IMR-90 (cell line): ENCODE results near the gene PCDHGB1. TPM values are rescaled to one million over a fixed set of nuclear protein-coding genes. Genes with fewer than 3 reads are reported as not detected.

Experiments used
- ATAC-seq: fragments of 200-7000 bp; cut with Tn5 transposase; 2 replicates; pipeline ENCODE4 v1.9.1; 2020; ENCODE audit warnings: low read depth, mild to moderate bottlenecking, moderate library complexity
- BruUV-seq: library from RNA; stranded (reverse); fragments of 400-500 nt; replicated peaks from 2 replicates; lab custom pipeline; 2021; lab: Mats Ljungman, UMichigan
- CTCF ChIA-PET: fragments of 300-600 bp; formaldehyde crosslinking; extraction: SDS; loops from one replicate; lab custom pipeline; 2021; ENCODE audit warnings: antibody characterized with exemption; lab: Yijun Ruan, JAX
- POLR2A ChIA-PET: fragments of 300-600 bp; sonication (Branson Sonifier 250); formaldehyde crosslinking; loops from one replicate; lab custom pipeline; 2022; ENCODE audit warnings: antibody characterized with exemption; ENCODE audit not compliant: unreplicated experiment; lab: Charles Lee
- DNase-seq: peaks from one replicate; pipeline ENCODE4 v3.0.0; 2013
- H2AFZ ChIP-seq: replicated peaks from 2 replicates; pipeline ENCODE3; 2013; ENCODE audit warnings: low read length, mild to moderate bottlenecking; ENCODE audit not compliant: poor library complexity
- H2AK5ac ChIP-seq: 2 replicates; pipeline ENCODE4 v1.6.1; 2013; ENCODE audit warnings: low read depth, low read length, inconsistent platforms
- H2AK9ac ChIP-seq: replicated peaks from 2 replicates; pipeline ENCODE3; 2013; ENCODE audit warnings: mild to moderate bottlenecking, low read depth, low read length, moderate library complexity; ENCODE audit not compliant: poor library complexity
- H2BK120ac ChIP-seq: 2 replicates; pipeline ENCODE4 v1.6.1; 2013; ENCODE audit warnings: low read depth, low read length, inconsistent platforms
- H2BK15ac ChIP-seq: 3 replicates; pipeline ENCODE4 v1.6.1; 2013; ENCODE audit warnings: low read depth, low read length, inconsistent platforms
- H2BK20ac ChIP-seq: 2 replicates; pipeline ENCODE4 v1.6.1; 2013; ENCODE audit warnings: low read depth, mild to moderate bottlenecking, inconsistent platforms, low read length, moderate library complexity
- H2BK5ac ChIP-seq: 2 replicates; pipeline ENCODE4 v1.6.1; 2013; ENCODE audit warnings: mild to moderate bottlenecking, low read depth, low read length, inconsistent platforms; ENCODE audit not compliant: poor library complexity, severe bottlenecking
- H3K14ac ChIP-seq: replicated peaks from 2 replicates; pipeline ENCODE4 v1.6.1; 2013; ENCODE audit warnings: low read depth, low read length, inconsistent platforms
- H3K18ac ChIP-seq: 2 replicates; pipeline ENCODE4 v1.6.1; 2013; ENCODE audit warnings: low read depth, low read length, control low read depth
- H3K23ac ChIP-seq: 2 replicates; pipeline ENCODE4 v1.6.1; 2013; ENCODE audit warnings: low read depth, low read length, inconsistent platforms
- H3K27ac ChIP-seq: 2 replicates; pipeline ENCODE4 v1.5.1; 2013; ENCODE audit warnings: mild to moderate bottlenecking, control low read depth, low read length; ENCODE audit not compliant: insufficient read depth
- H3K27me3 ChIP-seq: 2 replicates; pipeline ENCODE4 v1.6.1; 2013; ENCODE audit warnings: low read length; ENCODE audit not compliant: control insufficient read depth, insufficient read depth
- H3K36me3 ChIP-seq: 2 replicates; pipeline ENCODE4 v1.6.1; 2013; ENCODE audit warnings: low read length, mixed read lengths; ENCODE audit not compliant: control insufficient read depth, insufficient read depth
- H3K4ac ChIP-seq: 2 replicates; pipeline ENCODE4 v1.6.1; 2013; ENCODE audit warnings: low read depth, low read length, inconsistent platforms
- H3K4me1 ChIP-seq: 2 replicates; pipeline ENCODE4 v1.6.1; 2013; ENCODE audit warnings: low read length, mixed read lengths; ENCODE audit not compliant: control insufficient read depth, insufficient read depth
- H3K4me2 ChIP-seq: 2 replicates; pipeline ENCODE4 v1.6.1; 2013; ENCODE audit warnings: low read depth, mild to moderate bottlenecking, control low read depth, low read length, moderate library complexity
- H3K4me3 ChIP-seq: 2 replicates; pipeline ENCODE4 v1.5.1; 2013; ENCODE audit warnings: low read depth, mild to moderate bottlenecking, control low read depth, low read length, moderate library complexity; ENCODE audit not compliant: insufficient read depth
- H3K56ac ChIP-seq: 2 replicates; pipeline ENCODE4 v1.6.1; 2013; ENCODE audit warnings: low read length, inconsistent platforms; ENCODE audit not compliant: insufficient read depth; ENCODE audit errors: extremely low read depth
- H3K79me1 ChIP-seq, 2 experiments: 2 replicates each; pipeline ENCODE4 v1.6.1; 2013; ENCODE audit warnings: low read length in 2 of 2, inconsistent platforms in 1 of 2, low read depth in 1 of 2
- H3K9ac ChIP-seq: 2 replicates; pipeline ENCODE4 v1.6.1; 2013; ENCODE audit warnings: low read depth, low read length, control low read depth
- H3K9me1 ChIP-seq: 2 replicates; pipeline ENCODE4 v1.6.1; 2013; ENCODE audit warnings: low read length, inconsistent platforms; ENCODE audit not compliant: insufficient read depth
- H3K9me3 ChIP-seq: 2 replicates; pipeline ENCODE4 v1.6.1; 2013; ENCODE audit warnings: low read length; ENCODE audit not compliant: control insufficient read depth, insufficient read depth
- H4K20me1 ChIP-seq: 2 replicates; pipeline ENCODE4 v1.6.1; 2013; ENCODE audit warnings: low read length, inconsistent platforms; ENCODE audit not compliant: insufficient read depth
- H4K5ac ChIP-seq: 2 replicates; pipeline ENCODE4 v1.6.1; 2013; ENCODE audit warnings: mild to moderate bottlenecking, low read depth, low read length, control low read depth
- H4K8ac ChIP-seq, 2 experiments: 2 replicates each; pipeline ENCODE4 v1.6.1; 2013; ENCODE audit warnings: low read depth in 2 of 2, low read length in 2 of 2, control low read depth in 1 of 2, inconsistent platforms in 1 of 2
- H4K91ac ChIP-seq: 2 replicates; pipeline ENCODE4 v1.6.1; 2013; ENCODE audit warnings: low read depth, low read length, inconsistent platforms; ENCODE audit not compliant: insufficient read depth
- CEBPB ChIP-seq: IDR thresholded peaks from 2 replicates; pipeline ENCODE4 v1.6.1; 2012; ENCODE audit warnings: low read depth, low read length, improper control_type of control experiment
- CHD1 ChIP-seq: IDR thresholded peaks from 2 replicates; pipeline ENCODE4 v1.6.1; 2012; ENCODE audit warnings: low read depth, low read length, improper control_type of control experiment
- FOS ChIP-seq: fragments of 150-350 bp; IDR thresholded peaks from 2 replicates; pipeline ENCODE4 v1.6.1; 2016; ENCODE audit warnings: low read depth, low read length
- MAFK ChIP-seq: IDR thresholded peaks from 2 replicates; pipeline ENCODE4 v1.6.1; 2012; ENCODE audit warnings: low read depth, low read length, improper control_type of control experiment
- MAZ ChIP-seq: IDR thresholded peaks from 2 replicates; pipeline ENCODE4 v1.6.1; 2012; ENCODE audit warnings: low read depth, mild to moderate bottlenecking, low read length, improper control_type of control experiment, moderate library complexity, borderline replicate concordance
- NFE2L2 ChIP-seq: fragments of 150-350 bp; IDR thresholded peaks from 2 replicates; pipeline ENCODE4 v1.6.1; 2016; ENCODE audit warnings: low read depth, mild to moderate bottlenecking, low read length
- POLR2A ChIP-seq: IDR thresholded peaks from 2 replicates; pipeline ENCODE4 v1.6.1; 2012; ENCODE audit warnings: mild to moderate bottlenecking, low read depth, low read length
- RCOR1 ChIP-seq: IDR thresholded peaks from 2 replicates; pipeline ENCODE4 v1.6.1; 2012; ENCODE audit warnings: mild to moderate bottlenecking, low read length, improper control_type of control experiment; ENCODE audit not compliant: insufficient replicate concordance
- RFX5 ChIP-seq: IDR thresholded peaks from 2 replicates; pipeline ENCODE4 v1.8.0; 2012; ENCODE audit warnings: low read depth, mild to moderate bottlenecking, low read length, moderate library complexity
- SMC3 ChIP-seq: fragments of 150-350 bp; IDR thresholded peaks from 2 replicates; pipeline ENCODE4 v1.6.1; 2016; ENCODE audit warnings: low read depth, mild to moderate bottlenecking, antibody characterized with exemption, low read length, moderate library complexity
- dilution Hi-C: fragments of 300-500 bp; cut with HindIII; formaldehyde crosslinking; loops from one replicate; pipeline ENCODE4 v1.14.3; 2018; ENCODE audit warnings: low sequenced_read_pairs; ENCODE audit not compliant: unreplicated experiment
- in situ Hi-C: fragments of 300-500 bp; cut with MboI; formaldehyde crosslinking; loops from 3 replicates; pipeline ENCODE4 v1.14.3; 2019; ENCODE audit warnings: low sequenced_read_pairs, inconsistent platforms, mixed read lengths
- intact Hi-C: fragments of 100-400 bp; cut with micrococcal nuclease; formaldehyde crosslinking; loops from 2 replicates; pipeline ENCODE4 v1.10.0; 2022
- polyA plus RNA-seq, 3 experiments: library from polyadenylated mRNA; depleted of rRNA; stranded (reverse); fragments of >200 nt; gene quantifications; 2 replicates each; pipeline ENCODE4 v1.2.3, GENCODE V29; 2012; ENCODE audit warnings: low replicate concordance in 1 of 3
- total RNA-seq: library from RNA; depleted of rRNA; stranded (reverse); fragments of >200 nt; gene quantifications from 2 replicates; pipeline ENCODE4 v1.2.3, GENCODE V29; 2012
- TF ChIP-seq, protein P1 (sequence below): fragments of 150-350 bp; IDR thresholded peaks from 2 replicates; pipeline ENCODE4 v1.6.1; 2016; ENCODE audit warnings: low read depth, mild to moderate bottlenecking, low read length, moderate library complexity, borderline replicate concordance
- TF ChIP-seq, protein P2 (sequence below): conservative IDR thresholded peaks from 2 replicates; pipeline ENCODE4 v1.5.1; 2012; ENCODE audit warnings: mild to moderate bottlenecking, low read depth, low read length, improper control_type of control experiment
- TF ChIP-seq, protein P3 (sequence below): fragments of 150-350 bp; IDR thresholded peaks from 2 replicates; pipeline ENCODE4 v1.6.1; 2017; ENCODE audit warnings: mild to moderate bottlenecking, antibody characterized with exemption, low read length, low read depth

PCDHGB1 gene
- total and polyA plus RNA-seq, 2 of the 4 experiments (the other 2 are of a cell fraction) = 1.9 to 3.6 TPM

DNA sequence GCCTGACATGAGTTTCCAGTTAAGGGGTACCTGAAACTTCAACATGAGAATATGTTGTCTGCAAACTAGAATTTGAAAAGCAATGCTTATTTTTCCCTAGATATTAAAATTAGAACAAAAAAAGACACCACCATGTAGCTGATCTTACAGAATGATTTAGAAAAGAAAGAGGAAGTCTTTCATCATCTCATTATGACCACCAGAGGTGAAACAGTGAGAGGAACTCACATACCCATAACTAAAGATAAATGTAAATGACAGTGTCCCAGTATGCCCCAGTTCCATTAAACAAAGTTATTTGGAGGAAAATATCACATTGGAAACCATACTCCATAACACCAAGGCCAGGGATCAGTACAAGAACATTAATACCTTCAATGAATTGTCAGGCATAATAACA is 36.2 kb upstream of the PCDHGB1 start:
- Histone ChIP-seq H3K9me3 (peaks cover 42% of the 10 kb centered on the region), H2BK15ac (no peak overlapping the region), H4K20me1 (no peaks in the 10 kb centered on the region), H3K27ac (no peak overlapping the region), H3K79me1 (peaks cover 6% of the 10 kb centered on the region in 2 experiments; a peak in 3 of 4 replicates), H3K4me3 (no peak overlapping the region), H2AK9ac (no peak overlapping the region), H2AFZ (no peak overlapping the region), H2AK5ac (no peak overlapping the region), H3K36me3 (peaks cover 5% of the 10 kb centered on the region), H3K56ac (no peak overlapping the region), H2BK5ac (no peak overlapping the region), H2BK20ac (no peak overlapping the region), H3K9me1 (no peaks in the 10 kb centered on the region), H3K23ac (no peak overlapping the region), H3K4ac (no peak overlapping the region), H2BK120ac (no peak overlapping the region), H3K18ac (no peak overlapping the region), H4K5ac (no peak overlapping the region), H4K8ac (no peak overlapping the region), H3K9ac (no peak overlapping the region), H3K4me1 (no peaks in the 10 kb centered on the region), H3K14ac (no peak overlapping the region), H4K91ac (no peak overlapping the region), H3K27me3 (no peaks in the 10 kb centered on the region), H3K4me2 (no peak overlapping the region)
- ChIA-PET POLR2A (no interaction called here), CTCF (no interaction called here)
- DNase-seq (no peak), ATAC-seq (no peak)
- intact Hi-C loops = no loop called here
- no TSS peak for BruUV-seq
- TF ChIP-seq POLR2A (no peak), MAFK (no peak), MAZ (no peak), SMC3 (no peak), NFE2L2 (no peak), CHD1 (no peak), RCOR1 (no peak), CEBPB (no peak), RFX5 (no peak), FOS (no peak)
- TF ChIP-seq, protein P1, sequence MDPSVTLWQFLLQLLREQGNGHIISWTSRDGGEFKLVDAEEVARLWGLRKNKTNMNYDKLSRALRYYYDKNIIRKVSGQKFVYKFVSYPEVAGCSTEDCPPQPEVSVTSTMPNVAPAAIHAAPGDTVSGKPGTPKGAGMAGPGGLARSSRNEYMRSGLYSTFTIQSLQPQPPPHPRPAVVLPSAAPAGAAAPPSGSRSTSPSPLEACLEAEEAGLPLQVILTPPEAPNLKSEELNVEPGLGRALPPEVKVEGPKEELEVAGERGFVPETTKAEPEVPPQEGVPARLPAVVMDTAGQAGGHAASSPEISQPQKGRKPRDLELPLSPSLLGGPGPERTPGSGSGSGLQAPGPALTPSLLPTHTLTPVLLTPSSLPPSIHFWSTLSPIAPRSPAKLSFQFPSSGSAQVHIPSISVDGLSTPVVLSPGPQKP = no peak
- TF ChIP-seq, protein P2, sequence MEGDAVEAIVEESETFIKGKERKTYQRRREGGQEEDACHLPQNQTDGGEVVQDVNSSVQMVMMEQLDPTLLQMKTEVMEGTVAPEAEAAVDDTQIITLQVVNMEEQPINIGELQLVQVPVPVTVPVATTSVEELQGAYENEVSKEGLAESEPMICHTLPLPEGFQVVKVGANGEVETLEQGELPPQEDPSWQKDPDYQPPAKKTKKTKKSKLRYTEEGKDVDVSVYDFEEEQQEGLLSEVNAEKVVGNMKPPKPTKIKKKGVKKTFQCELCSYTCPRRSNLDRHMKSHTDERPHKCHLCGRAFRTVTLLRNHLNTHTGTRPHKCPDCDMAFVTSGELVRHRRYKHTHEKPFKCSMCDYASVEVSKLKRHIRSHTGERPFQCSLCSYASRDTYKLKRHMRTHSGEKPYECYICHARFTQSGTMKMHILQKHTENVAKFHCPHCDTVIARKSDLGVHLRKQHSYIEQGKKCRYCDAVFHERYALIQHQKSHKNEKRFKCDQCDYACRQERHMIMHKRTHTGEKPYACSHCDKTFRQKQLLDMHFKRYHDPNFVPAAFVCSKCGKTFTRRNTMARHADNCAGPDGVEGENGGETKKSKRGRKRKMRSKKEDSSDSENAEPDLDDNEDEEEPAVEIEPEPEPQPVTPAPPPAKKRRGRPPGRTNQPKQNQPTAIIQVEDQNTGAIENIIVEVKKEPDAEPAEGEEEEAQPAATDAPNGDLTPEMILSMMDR = no peak
- TF ChIP-seq, protein P3, sequence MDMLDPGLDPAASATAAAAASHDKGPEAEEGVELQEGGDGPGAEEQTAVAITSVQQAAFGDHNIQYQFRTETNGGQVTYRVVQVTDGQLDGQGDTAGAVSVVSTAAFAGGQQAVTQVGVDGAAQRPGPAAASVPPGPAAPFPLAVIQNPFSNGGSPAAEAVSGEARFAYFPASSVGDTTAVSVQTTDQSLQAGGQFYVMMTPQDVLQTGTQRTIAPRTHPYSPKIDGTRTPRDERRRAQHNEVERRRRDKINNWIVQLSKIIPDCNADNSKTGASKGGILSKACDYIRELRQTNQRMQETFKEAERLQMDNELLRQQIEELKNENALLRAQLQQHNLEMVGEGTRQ = no peak
- dilution Hi-C loops = no loop called here
- in situ Hi-C loops = no loop called here
